Ramos (cell line): Measurements from ENCODE around the gene TMEM212.

ENCODE experiments used
- in situ Hi-C: fragments of 300-500 bp; cut with MboI; formaldehyde crosslinking; loops from one replicate; pipeline ENCODE4 v1.14.3; 2022; ENCODE audit warnings: low sequenced_read_pairs; ENCODE audit not compliant: unreplicated experiment

Gene TMEM212

DNA sequence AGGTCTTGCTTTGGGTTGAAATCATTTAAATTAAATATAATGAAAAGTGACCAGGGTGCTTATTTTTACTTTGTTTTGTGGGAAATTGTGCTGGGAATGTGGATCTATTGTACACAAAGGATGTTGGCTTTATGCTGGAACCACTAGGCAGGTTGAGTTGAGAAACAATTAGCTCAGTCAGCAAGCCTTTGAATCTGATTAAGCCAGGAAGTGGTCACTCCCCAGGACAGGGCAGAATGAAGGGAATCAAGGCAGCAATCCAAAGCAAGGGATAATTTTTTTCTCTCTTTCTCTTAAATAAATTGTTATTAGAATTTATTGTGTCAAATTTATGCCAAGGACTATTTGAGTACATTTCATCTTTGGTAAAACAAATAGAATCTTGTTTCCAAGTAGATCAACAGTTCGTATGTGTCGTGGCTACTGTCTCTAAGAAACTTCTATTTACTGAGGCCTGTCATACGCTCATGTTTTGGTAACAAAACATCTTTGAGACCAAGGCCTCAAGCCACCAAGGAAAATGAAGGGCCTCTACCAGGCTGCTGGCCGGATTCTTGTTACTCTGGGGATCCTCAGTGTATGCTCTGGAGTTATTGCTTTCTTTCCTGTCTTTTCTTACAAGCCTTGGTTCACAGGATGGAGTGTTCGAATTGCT, at the start of gene TMEM212:
TMEM212 (plus strand) TSS at position 486 of the 655 bp plus-strand sequence; CDS start at position 521, 35 bp downstream.
- in situ Hi-C loops, result no loop called here

DNA sequence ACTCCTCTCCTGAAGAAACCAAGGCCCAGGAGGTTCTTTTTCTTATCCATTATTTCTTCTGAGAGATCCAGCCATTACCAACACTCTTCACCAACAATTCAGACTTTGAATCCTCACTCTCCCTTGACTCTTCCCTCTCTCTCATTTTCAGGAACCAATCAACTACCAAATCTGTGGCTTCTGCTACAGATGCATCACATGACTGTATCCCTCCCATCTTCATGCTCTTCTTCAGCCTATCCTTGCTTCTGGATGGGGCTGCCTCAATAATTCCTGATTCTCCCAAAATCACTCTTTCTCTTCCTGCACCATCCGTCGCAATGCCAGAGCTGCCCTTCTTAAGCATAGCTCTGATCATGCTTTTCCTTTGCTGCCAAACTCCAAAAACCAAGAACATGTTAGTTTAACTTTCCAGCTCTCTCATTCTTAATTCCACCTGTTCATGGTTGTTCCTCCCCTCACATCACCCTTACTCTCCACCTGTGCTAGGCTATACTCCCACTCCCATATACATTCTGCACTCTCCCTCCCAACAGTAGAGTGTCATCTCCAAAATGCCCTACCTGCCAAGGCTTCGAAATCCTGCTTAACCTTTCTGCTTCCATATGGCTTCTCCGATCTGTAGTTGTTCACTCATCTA, 46.4 kb upstream of the TMEM212 start:
- in situ Hi-C loops, result no loop called here

- in situ Hi-C loops, result no loop called here
Observed at GRCh38 chr3:171797265-171797679, 45.9 kb upstream of the TMEM212 start.

GRCh38 chr3:171797873-171798272, 45.3 kb upstream of the TMEM212 start:
- in situ Hi-C loops, result no loop called here

DNA sequence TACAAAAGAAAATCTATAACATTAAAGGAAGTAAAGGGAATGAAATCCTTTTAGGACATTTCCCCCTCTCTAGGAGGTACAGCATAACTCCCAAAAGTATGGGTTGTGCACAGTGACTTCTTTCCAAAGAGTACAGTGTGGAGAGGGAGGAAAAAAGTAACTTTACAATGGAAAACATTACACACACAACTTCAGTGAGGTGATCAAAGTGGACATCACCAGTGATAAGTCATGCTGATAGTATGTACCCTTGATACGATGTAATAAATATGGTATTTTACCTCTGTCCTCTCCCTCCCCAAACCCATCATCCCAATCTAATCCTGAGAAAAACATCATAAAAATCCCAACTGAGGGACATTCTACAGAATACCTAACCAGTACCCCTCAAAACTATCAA, 43.6 kb upstream of the TMEM212 start:
- in situ Hi-C loops, result no loop called here

DNA sequence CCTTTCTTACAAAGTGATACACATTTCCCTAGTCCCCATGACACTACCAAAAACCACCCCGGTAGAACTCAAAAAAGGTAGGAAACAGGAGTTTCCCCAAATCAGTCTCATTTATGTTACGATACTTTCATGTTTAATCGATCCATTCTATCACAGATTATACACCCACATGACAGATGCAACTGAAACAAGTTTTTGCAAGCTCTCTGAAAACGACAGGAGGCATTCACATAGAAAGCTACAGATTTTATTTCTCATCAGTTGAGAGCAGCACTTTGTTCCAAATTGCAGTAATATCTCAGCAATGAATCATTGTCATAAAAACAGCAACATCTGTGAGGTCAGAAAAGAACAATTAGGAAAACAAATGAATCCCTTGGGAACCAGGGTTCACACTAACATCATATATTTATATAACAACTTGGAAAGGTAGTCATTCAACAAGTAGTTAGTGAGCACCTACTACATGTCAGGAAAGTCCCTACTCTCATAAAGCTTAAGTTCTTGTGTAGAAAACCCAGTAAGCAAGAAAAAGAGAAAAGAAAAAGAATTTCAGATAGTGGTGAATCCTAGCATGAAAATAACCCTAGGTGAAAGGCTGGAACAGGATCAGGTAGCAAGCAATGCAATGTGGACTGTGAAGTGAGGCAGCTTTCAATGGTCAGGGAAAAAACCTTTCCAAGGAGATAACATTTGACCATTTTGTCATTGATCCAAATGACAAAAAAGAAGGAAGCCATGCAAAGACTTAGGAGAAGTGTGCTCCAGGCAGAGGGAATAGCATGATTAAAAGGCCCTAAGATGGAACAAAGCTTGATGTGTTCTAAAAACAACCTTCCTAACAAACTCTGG, 41.2 kb upstream of the TMEM212 start:
- in situ Hi-C loops, result no loop called here

DNA sequence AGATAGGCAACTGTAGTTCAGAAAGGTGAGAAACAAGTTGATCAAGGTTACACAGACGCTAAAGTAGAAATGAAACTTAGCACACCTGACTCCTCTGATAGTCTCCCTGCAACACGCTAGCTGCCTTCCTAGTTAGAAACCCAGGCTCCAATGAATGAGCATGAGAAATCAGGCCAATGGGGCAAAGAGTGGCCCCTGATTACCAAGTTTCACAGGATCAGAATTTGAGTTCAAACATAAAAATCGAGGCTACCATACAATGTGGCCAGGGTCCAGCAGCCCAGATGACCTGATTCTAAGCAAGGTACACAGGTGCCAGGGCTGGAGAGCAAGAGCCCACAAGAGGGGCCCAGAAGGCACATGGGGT, 40.6 kb upstream of the TMEM212 start:
- in situ Hi-C loops, result no loop called here

DNA sequence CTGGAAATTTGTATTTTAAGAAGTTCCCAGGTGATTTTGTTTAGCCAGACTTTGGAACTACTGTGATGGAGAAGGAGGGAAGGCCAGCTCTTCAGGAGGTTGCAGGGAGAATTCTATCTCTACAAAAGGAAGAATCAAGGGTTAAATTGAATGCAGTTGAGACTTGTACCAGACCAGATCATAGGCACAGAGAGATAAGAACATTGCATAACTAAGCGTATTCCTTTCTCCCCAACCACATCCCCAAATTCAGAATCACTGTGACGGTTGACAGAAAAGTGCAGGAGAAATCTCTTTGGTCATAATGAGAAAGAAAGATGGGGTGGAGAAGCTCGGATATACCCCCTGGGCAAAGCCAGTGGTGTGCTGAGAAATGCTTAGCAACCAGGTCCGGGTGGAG, 40.1 kb upstream of the TMEM212 start:
- in situ Hi-C loops, result no loop called here

DNA sequence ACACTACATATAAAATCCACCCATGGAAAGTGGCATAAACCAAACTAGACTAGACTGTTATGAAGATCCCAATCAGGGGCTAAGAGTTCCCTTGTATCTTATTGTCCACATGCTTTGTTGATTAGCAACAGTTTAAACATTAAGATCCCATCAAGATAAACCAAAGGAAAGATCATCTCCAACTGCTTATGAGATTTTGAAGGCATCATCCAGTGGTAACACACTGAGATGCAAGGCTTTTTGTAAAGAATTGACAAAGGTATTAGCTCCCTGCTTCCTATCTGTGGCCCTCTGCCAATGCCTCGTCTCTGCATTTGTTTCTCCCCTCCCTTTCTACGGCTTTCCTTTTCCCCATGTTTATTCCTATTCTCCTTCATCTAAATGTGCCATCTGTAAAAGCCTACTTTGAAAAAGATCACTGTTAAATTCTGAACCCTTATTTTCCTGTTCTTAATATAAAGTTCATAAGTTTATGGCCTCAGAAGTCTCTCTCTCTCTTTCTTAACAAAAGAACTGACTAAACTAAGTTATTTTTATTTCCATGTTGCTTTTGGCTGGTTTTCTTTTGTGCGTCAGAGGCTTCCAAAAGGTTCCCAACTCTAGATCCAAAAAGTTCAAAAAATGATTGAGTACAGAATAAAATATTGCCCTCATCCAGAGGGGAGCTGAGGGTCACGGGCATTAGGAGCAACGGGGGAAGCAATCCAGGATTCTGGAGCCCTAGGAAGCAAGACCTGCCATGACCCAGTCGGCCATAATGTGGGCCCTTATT, 38.3 kb upstream of the TMEM212 start:
- in situ Hi-C loops, result no loop called here

DNA sequence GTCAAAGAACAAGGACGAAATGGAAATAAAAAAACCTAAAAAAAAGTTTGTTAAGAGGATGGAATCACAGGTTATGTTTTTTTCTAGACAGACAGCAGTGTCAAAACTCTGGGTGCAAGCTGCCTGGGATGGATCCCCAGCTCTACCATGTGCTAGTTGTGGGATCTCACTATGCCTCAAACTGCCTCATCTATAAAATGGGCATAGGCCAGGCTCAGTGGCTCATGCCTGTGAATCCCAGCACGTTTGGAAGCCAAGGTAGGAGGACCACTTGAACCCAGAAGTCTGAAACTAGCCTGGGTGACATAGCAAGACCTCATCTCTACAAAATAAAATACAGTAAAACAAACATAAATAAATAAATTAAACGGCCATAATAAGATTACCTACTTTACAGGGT, 37.5 kb upstream of the TMEM212 start:
- in situ Hi-C loops, result no loop called here

- in situ Hi-C loops, result no loop called here
Observed at GRCh38 chr3:171806200-171807128, 36.7 kb upstream of the TMEM212 start.

- in situ Hi-C loops, result no loop called here
Observed at GRCh38 chr3:171807129-171807675, 35.9 kb upstream of the TMEM212 start.

DNA sequence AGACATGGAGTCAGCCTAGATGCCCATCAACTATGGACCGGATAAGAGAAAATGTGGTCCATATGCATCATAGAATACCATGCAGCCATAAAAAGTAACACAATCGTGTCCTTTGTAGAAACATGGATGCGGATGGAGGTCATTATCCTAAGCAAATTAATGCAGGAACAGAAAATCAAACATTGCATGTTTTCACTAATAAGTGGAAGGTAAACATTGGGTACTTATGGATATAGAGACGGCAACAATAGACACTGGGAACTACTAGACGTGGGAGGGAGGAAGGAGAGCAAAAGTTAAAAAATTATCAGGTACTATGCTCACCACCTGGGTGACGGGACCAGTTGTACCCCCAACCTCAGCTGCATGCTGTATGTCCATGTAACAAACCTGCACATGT, 35.3 kb upstream of the TMEM212 start:
- in situ Hi-C loops, result no loop called here

DNA sequence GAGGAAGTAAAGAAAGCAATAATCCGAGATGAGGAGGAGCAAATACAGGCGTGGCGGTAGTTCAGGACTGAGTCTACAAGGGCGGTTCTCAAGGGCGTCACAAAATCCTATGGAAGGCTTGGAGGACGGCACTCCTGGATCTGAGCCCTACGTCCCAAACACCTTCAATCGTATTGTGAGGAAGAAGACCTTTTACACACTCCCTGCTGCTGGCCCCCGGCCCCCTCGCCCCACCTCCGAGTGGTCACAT, 33.6 kb upstream of the TMEM212 start:
- in situ Hi-C loops, result no loop called here

DNA sequence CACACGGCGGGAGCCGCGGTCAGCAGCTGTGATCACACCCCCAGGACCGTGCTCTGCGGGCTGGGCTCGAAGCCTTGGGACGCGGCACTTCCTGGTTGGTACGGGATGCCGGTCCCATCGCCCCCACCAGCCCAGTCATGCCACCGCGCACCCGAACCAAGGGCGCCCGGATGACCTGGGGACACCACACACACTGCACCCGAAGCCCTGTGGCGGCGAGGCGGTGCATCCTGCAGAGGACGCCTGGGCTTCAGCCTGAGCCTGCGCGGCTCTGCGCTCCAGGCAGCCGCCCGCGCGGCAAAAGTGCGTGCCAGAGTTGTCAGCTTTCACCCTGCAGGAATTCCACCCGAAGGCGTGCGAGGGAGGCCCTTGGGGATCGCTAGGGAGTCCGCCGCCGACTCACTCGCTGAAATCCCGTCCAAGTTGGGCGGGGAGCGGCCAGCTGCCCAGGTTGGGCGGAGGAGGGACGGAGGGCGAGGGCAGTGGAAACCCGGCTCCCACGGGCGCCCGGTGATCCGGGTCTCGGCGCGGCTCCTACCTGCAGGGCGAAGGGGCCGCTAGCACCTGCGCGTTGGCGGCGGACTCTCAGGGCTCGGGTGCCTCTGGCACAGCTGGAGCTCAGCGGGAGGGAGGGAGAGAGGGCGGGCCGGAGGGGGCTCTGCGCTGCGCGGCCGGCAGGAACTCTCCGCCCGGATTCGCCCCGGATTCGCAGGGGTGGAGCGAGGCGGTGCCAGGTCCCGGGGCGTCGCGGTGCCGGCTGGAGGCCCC, 33.1 kb upstream of the TMEM212 start, which contains the start of gene PLD1:
PLD1 (minus strand) TSS at position 623 of the 768 bp plus-strand sequence. CDS start 72,432 bp downstream, outside the sequence.
- in situ Hi-C loops, result no loop called here

DNA sequence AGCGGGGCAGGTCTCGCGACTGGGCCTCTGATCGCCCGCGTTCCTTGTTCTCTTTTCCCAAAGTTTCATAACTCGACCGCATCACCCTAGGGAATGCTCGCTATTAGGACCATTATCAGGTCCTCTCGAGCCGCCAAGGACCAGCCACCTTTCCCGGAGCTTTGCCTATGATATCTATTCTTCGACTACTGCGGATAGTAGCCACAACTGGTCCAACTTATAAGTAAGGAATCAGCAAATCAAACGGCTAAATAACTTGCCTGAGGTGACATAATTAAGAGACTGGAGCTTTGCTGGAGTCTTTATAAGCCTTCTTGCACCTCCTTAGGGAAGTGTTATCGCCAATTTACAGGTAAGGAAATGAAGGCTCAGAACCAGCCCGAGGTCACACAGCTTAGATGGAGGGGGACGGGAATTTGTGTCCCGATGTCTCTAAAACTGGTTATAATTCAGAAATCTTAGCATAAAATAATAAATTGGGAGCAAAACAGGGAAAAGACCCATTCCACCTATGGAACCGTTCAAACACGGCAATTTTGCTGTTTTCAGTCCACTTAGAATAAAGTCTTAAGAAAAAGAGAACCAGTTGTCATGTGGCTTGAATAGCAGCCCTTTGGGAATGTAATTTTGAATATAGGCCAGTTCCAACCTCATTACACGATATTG, 32.4 kb upstream of the TMEM212 start:
- in situ Hi-C loops, result no loop called here

DNA sequence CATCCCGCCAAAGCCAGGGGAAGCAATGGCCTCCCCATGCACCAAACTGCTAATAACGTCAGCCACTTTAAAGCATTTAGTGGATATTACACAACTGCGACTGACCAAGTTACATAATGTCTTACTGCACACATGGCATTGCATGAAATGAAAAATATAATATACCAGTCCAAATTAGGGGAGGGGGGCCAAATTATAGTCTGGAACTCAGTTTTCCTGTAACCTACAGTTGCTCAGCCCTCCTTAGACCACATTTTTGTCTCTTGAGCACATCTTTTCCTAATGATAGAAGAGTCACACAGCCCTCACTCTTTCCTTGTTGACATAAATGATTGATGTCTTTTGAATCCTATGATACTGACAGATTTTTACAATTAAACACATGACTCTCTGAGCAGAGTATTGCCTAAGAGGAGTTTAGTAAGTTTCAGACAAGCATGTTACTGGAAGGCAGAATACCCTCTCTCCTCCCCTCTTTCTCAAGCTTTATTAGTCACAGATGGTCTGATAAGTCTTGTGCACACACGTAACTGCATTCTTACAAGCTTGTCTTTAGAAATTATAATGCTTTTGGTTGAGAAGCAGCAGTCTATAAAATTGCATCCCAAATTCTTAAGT, 31.7 kb upstream of the TMEM212 start:
- in situ Hi-C loops, result no loop called here

- in situ Hi-C loops, result no loop called here
Observed at GRCh38 chr3:171811913-171812335, 31.2 kb upstream of the TMEM212 start.
